ENCODE data around the gene ITPR2.
"Not testable (repeated sequence)": the region's sequence is repeated elsewhere in the genome, so short reads cannot be mapped to it uniquely, and the experiment has no call there.

The ITPR2 gene

GRCh38 chr12:26698186-26698585, 134.8 kb downstream of the ITPR2 start:
- no peak for DNase-seq

GRCh38 chr12:26697217-26697616, 135.8 kb downstream of the ITPR2 start:
- no peak for DNase-seq

GRCh38 chr12:26696613-26697092, 136.3 kb downstream of the ITPR2 start:
- no peak for DNase-seq

- DNase-seq, result no peak
These were observed 136.9 kb downstream of the ITPR2 start for GRCh38 chr12:26696048-26696612.

GRCh38 chr12:26694402-26694801, 138.6 kb downstream of the ITPR2 start:
- no peak for DNase-seq

GRCh38 chr12:26692407-26692806, 140.6 kb downstream of the ITPR2 start:
- DNase-seq, result no peak

GRCh38 chr12:26691234-26691970, 141.6 kb downstream of the ITPR2 start:
- no peak for DNase-seq

GRCh38 chr12:26690601-26691000, 142.4 kb downstream of the ITPR2 start:
- DNase-seq, result no peak

GRCh38 chr12:26689281-26689841, 143.6 kb downstream of the ITPR2 start:
- no peak for DNase-seq

GRCh38 chr12:26688344-26688904, 144.6 kb downstream of the ITPR2 start:
- no peak for DNase-seq

- no peak for DNase-seq
These were observed 146.6 kb downstream of the ITPR2 start for GRCh38 chr12:26686408-26686807.

GRCh38 chr12:26684101-26684500, 148.9 kb downstream of the ITPR2 start:
- DNase-seq, result no peak

GRCh38 chr12:26683443-26683842, 149.6 kb downstream of the ITPR2 start:
- DNase-seq, result no peak

GRCh38 chr12:26680727-26681455, 152.1 kb downstream of the ITPR2 start:
- no peak for DNase-seq

- no peak for DNase-seq
These were observed 154.0 kb downstream of the ITPR2 start for GRCh38 chr12:26678697-26679660.

GRCh38 chr12:26671487-26671886, 161.5 kb downstream of the ITPR2 start:
- not testable (repeated sequence) for DNase-seq

- DNase-seq, result no peak
These were observed 164.1 kb downstream of the ITPR2 start for GRCh38 chr12:26668847-26669246.

GRCh38 chr12:26668230-26668629, 164.8 kb downstream of the ITPR2 start:
- no peak for DNase-seq

GRCh38 chr12:26666286-26666685, 166.7 kb downstream of the ITPR2 start:
- DNase-seq, result no peak

GRCh38 chr12:26661399-26661798, 171.6 kb downstream of the ITPR2 start:
- DNase-seq, result no peak

- no peak for DNase-seq
These were observed 173.1 kb downstream of the ITPR2 start for GRCh38 chr12:26659930-26660329.

- DNase-seq, result no peak
These were observed 174.0 kb downstream of the ITPR2 start for GRCh38 chr12:26658991-26659390.

Measured in stimulated activated CD4-positive, alpha-beta T cell treated with anti-CD3 and anti-CD28 coated beads, Interleukin-4, amount 100 ng/mL, for 4 hours (primary cell).